WTC11 (cell line): ENCODE measurements around the gene HMGB4.

Source experiments
- ATF1 ChIP-seq: sonication (generic); formaldehyde crosslinking; IDR thresholded peaks from 2 replicates; pipeline ENCODE4 v1.8.1; 2023; ENCODE audit warnings: mild to moderate bottlenecking, moderate library complexity, missing genetic modification reagents
- ATF3 ChIP-seq: sonication (generic); formaldehyde crosslinking; conservative IDR thresholded peaks from 2 replicates; pipeline ENCODE4 v1.8.1; 2022; ENCODE audit warnings: mild to moderate bottlenecking, missing genetic modification reagents
- ATF6 ChIP-seq: sonication (generic); formaldehyde crosslinking; IDR thresholded peaks from 2 replicates; pipeline ENCODE4 v1.8.1; 2023; ENCODE audit warnings: mild to moderate bottlenecking, missing genetic modification reagents
- CREM ChIP-seq: sonication (generic); formaldehyde crosslinking; IDR thresholded peaks from 2 replicates; pipeline ENCODE4 v1.8.1; 2022; ENCODE audit warnings: mild to moderate bottlenecking, missing genetic modification reagents, moderate library complexity
- CTCF ChIP-seq: fragments of 200-600 bp; IDR thresholded peaks from 2 replicates; pipeline ENCODE4 v1.8.0; 2022; ENCODE audit warnings: antibody characterized with exemption
- FOXJ3 ChIP-seq: sonication (generic); formaldehyde crosslinking; IDR thresholded peaks from 2 replicates; pipeline ENCODE4 v1.9.0; 2021; ENCODE audit warnings: missing genetic modification reagents, mild to moderate bottlenecking, borderline replicate concordance
- GABPB1 ChIP-seq: sonication (generic); formaldehyde crosslinking; IDR thresholded peaks from 2 replicates; pipeline ENCODE4 v1.8.1; 2023; ENCODE audit warnings: mild to moderate bottlenecking, missing genetic modification reagents
- NFYB ChIP-seq: sonication (generic); formaldehyde crosslinking; conservative IDR thresholded peaks from 2 replicates; pipeline ENCODE4 v1.8.0; 2022; ENCODE audit warnings: low read depth, missing genetic modification reagents
- NR1H2 ChIP-seq: sonication (generic); formaldehyde crosslinking; IDR thresholded peaks from 2 replicates; pipeline ENCODE4 v1.9.0; 2021; ENCODE audit warnings: mild to moderate bottlenecking, moderate library complexity, missing genetic modification reagents
- TCF7 ChIP-seq: sonication (generic); formaldehyde crosslinking; IDR thresholded peaks from 2 replicates; pipeline ENCODE4 v1.8.0; 2022; ENCODE audit warnings: mild to moderate bottlenecking, low read depth, missing genetic modification reagents, moderate library complexity
- USF1 ChIP-seq: sonication (generic); formaldehyde crosslinking; IDR thresholded peaks from 2 replicates; pipeline ENCODE4 v1.8.0; 2022; ENCODE audit warnings: mild to moderate bottlenecking, missing genetic modification reagents
- USF2 ChIP-seq: sonication (generic); formaldehyde crosslinking; IDR thresholded peaks from 2 replicates; pipeline ENCODE4 v1.8.1; 2023; ENCODE audit warnings: mild to moderate bottlenecking, missing genetic modification reagents, moderate library complexity
- ZNF263 ChIP-seq: sonication (generic); formaldehyde crosslinking; IDR thresholded peaks from 2 replicates; pipeline ENCODE4 v1.8.1; 2022; ENCODE audit warnings: low read depth, mild to moderate bottlenecking, moderate library complexity, missing genetic modification reagents
- ZNF317 ChIP-seq: sonication (generic); formaldehyde crosslinking; IDR thresholded peaks from 2 replicates; pipeline ENCODE4 v1.8.1; 2023; ENCODE audit warnings: low read depth, mild to moderate bottlenecking, moderate library complexity, missing genetic modification reagents, borderline replicate concordance

- TF ChIP-seq GABPB1 (CRISPR knock-in tag) (no peak), ATF6 (no peak), CTCF (no peak), CREM (CRISPR knock-in tag) (no peak), ZNF263 (CRISPR knock-in tag) (no peak), FOXJ3 (CRISPR knock-in tag) (no peak), USF1 (CRISPR knock-in tag) (no peak), USF2 (CRISPR knock-in tag) (no peak), NFYB (no peak), ATF3 (CRISPR knock-in tag) (no peak), ATF1 (CRISPR knock-in tag) (no peak), TCF7 (no peak), NR1H2 (no peak), ZNF317 (CRISPR knock-in tag) (no peak)
Observed at GRCh38 chr1:33872275-33872674, 8.4 kb downstream of the HMGB4 start.
